ENCODE measurements around the gene LYRM2.

GRCh38 chr6:89619567-89619966, 19.0 kb downstream of the LYRM2 start:
- no peak for TF ChIP-seq CTCF (IDR thresholded peaks at IDR 0.05)
- TF ChIP-seq POLR2A (IDR thresholded peaks at IDR 0.05), result no peak
